Astrocyte of the cerebellum (primary cell): Measurements from ENCODE around the gene C6orf47.

Source experiments
- DNase-seq: peaks from one replicate; pipeline ENCODE4 v3.0.0-alpha.2; 2011; ENCODE audit warnings: low read depth
- H3K4me3 ChIP-seq: 2 replicates; pipeline ENCODE4 v1.5.1; 2011; ENCODE audit warnings: mild to moderate bottlenecking, low read depth, low read length, moderate library complexity
- CTCF ChIP-seq: IDR thresholded peaks from 2 replicates; pipeline ENCODE4 v1.5.1; 2012; ENCODE audit warnings: low read length, low read depth, moderate library complexity, mild to moderate bottlenecking; ENCODE audit errors: missing control alignments
- in situ Hi-C: cut with HindIII; loops from 2 replicates; pipeline ENCODE4 v1.10.0; 2017; ENCODE audit warnings: low sequenced_read_pairs

Gene C6orf47

GRCh38 chr6:31614684-31615578 lies 45.6 kb downstream of the C6orf47 start, which contains the start of gene AIF1:
TSS of gene AIF1 (plus strand) at chr6:31615234. CDS start at chr6:31615330, 96 bp downstream.
- no peak for TF ChIP-seq CTCF
- in situ Hi-C loops: loop anchor here (5.0 kb wide), 1 partner anchor 73 kb away; the partner anchor contains the start of gene DDX39B
- DNase-seq: no peak
- H3K4me3 ChIP-seq: no peak within 1 kb of the TSS

GRCh38 chr6:31614075-31614619 lies 46.4 kb downstream of the C6orf47 start:
- no peak for TF ChIP-seq CTCF
- no peak for DNase-seq
- in situ Hi-C loops: no loop called here
- no peak overlapping the region for H3K4me3 ChIP-seq

- no peak for TF ChIP-seq CTCF
- in situ Hi-C loops: no loop called here
Observed at GRCh38 chr6:31610968-31611367, 49.6 kb downstream of the C6orf47 start.

GRCh38 chr6:31609519-31610406 lies 50.8 kb downstream of the C6orf47 start:
- in situ Hi-C loops: no loop called here
- DNase-seq: no peak
- no peak for TF ChIP-seq CTCF
- no peak overlapping the region for H3K4me3 ChIP-seq

More at GRCh38 chr6:31610968-31611367, 49.6 kb downstream of the C6orf47 start:
- no peak for DNase-seq
- H3K4me3 ChIP-seq: no peak overlapping the region
